ENCODE measurements around the gene HPSE2. TPM values are rescaled to one million over a fixed set of nuclear protein-coding genes. Genes with fewer than 3 reads are reported as not detected.

Gene HPSE2
- total RNA-seq, 2 experiments from 2014 or later, result not detected

- Mint-ChIP-seq H3K27ac (no peak overlapping the region), H3K4me3 (no peak overlapping the region), H3K4me1 (ENCODE audit: low read depth) (no peaks in the 10 kb centered on the region), H3K9me3 (ENCODE audit: insufficient read depth) (no peaks in the 10 kb centered on the region), H3K27me3 (ENCODE audit: low read depth) (no peaks in the 10 kb centered on the region), H3K36me3 (ENCODE audit: low read depth) (no peaks in the 10 kb centered on the region)
- ChIA-PET CTCF (no interaction called here), POLR2A (no interaction called here)
- ATAC-seq (no peak), DNase-seq (no peak)
These were observed 427.3 kb downstream of the HPSE2 start for GRCh38 chr10:98808282-98808892.

- Mint-ChIP-seq H3K4me1 (ENCODE audit: low read depth) (no peaks in the 10 kb centered on the region), H3K9me3 (ENCODE audit: insufficient read depth) (no peaks in the 10 kb centered on the region), H3K36me3 (ENCODE audit: low read depth) (no peaks in the 10 kb centered on the region), H3K27me3 (ENCODE audit: low read depth) (no peaks in the 10 kb centered on the region), H3K4me3 (no peak overlapping the region), H3K27ac (no peak overlapping the region)
- no peak for ATAC-seq
- no peak for DNase-seq
- ChIA-PET POLR2A (no interaction called here), CTCF (no interaction called here)
These were observed 435.4 kb downstream of the HPSE2 start for GRCh38 chr10:98800263-98800662.

- no peaks in the 10 kb centered on the region for H3K27me3 Mint-ChIP-seq (ENCODE audit: low read depth)
- H3K4me3 Mint-ChIP-seq, result no peak overlapping the region
These were observed 440.2 kb downstream of the HPSE2 start for GRCh38 chr10:98795467-98795866.

GRCh38 chr10:98790817-98791216 lies 444.8 kb downstream of the HPSE2 start:
- H3K27ac Mint-ChIP-seq, result no peak overlapping the region
- no peaks in the 10 kb centered on the region for H3K9me3 Mint-ChIP-seq (ENCODE audit: insufficient read depth)
- DNase-seq (no peak), ATAC-seq (no peak)
- no peaks in the 10 kb centered on the region for H3K36me3 Mint-ChIP-seq (ENCODE audit: low read depth)
- no peak overlapping the region for H3K4me3 Mint-ChIP-seq
- ChIA-PET CTCF (no interaction called here), POLR2A (no interaction called here)
- no peaks in the 10 kb centered on the region for H3K27me3 Mint-ChIP-seq (ENCODE audit: low read depth)
- H3K4me1 Mint-ChIP-seq (ENCODE audit: low read depth), result no peaks in the 10 kb centered on the region

More at GRCh38 chr10:98795467-98795866, 440.2 kb downstream of the HPSE2 start:
- ChIA-PET POLR2A (no interaction called here), CTCF (no interaction called here)
- no peaks in the 10 kb centered on the region for H3K36me3 Mint-ChIP-seq (ENCODE audit: low read depth)
- no peaks in the 10 kb centered on the region for H3K4me1 Mint-ChIP-seq (ENCODE audit: low read depth)
- H3K9me3 Mint-ChIP-seq (ENCODE audit: insufficient read depth), result no peaks in the 10 kb centered on the region
- DNase-seq (no peak), ATAC-seq (no peak)
- H3K27ac Mint-ChIP-seq, result no peak overlapping the region

GRCh38 chr10:98778277-98778759 lies 457.3 kb downstream of the HPSE2 start:
- ATAC-seq (no peak), DNase-seq (no peak)
- Mint-ChIP-seq H3K9me3 (ENCODE audit: insufficient read depth) (no peaks in the 10 kb centered on the region), H3K27me3 (ENCODE audit: low read depth) (no peaks in the 10 kb centered on the region), H3K36me3 (ENCODE audit: low read depth) (no peaks in the 10 kb centered on the region), H3K4me3 (no peak overlapping the region), H3K27ac (no peak overlapping the region), H3K4me1 (ENCODE audit: low read depth) (no peaks in the 10 kb centered on the region)
- CTCF ChIA-PET, result no interaction called here
- POLR2A ChIA-PET, result no interaction called here

GRCh38 chr10:98758463-98758862 lies 477.2 kb downstream of the HPSE2 start:
- ChIA-PET CTCF (no interaction called here), POLR2A (no interaction called here)
- no peak overlapping the region for H3K4me3 Mint-ChIP-seq
- no peak overlapping the region for H3K27ac Mint-ChIP-seq
- H3K27me3 Mint-ChIP-seq (ENCODE audit: low read depth), result no peaks in the 10 kb centered on the region
- no peaks in the 10 kb centered on the region for H3K36me3 Mint-ChIP-seq (ENCODE audit: low read depth)
- no peak for ATAC-seq
- no peaks in the 10 kb centered on the region for H3K4me1 Mint-ChIP-seq (ENCODE audit: low read depth)
- no peaks in the 10 kb centered on the region for H3K9me3 Mint-ChIP-seq (ENCODE audit: insufficient read depth)
- DNase-seq, result no peak

GRCh38 chr10:98748298-98748697 lies 487.4 kb downstream of the HPSE2 start:
- no peak overlapping the region for H3K27ac Mint-ChIP-seq
- POLR2A ChIA-PET, result no interaction called here
- DNase-seq (peak; percentile 21), ATAC-seq (no peak)
- no peaks in the 10 kb centered on the region for H3K4me1 Mint-ChIP-seq (ENCODE audit: low read depth)
- no peak overlapping the region for H3K4me3 Mint-ChIP-seq
- CTCF ChIA-PET, result no interaction called here
- H3K27me3 Mint-ChIP-seq (ENCODE audit: low read depth), result no peaks in the 10 kb centered on the region
- H3K9me3 Mint-ChIP-seq (ENCODE audit: insufficient read depth), result no peaks in the 10 kb centered on the region
- H3K36me3 Mint-ChIP-seq (ENCODE audit: low read depth), result no peaks in the 10 kb centered on the region

DNA sequence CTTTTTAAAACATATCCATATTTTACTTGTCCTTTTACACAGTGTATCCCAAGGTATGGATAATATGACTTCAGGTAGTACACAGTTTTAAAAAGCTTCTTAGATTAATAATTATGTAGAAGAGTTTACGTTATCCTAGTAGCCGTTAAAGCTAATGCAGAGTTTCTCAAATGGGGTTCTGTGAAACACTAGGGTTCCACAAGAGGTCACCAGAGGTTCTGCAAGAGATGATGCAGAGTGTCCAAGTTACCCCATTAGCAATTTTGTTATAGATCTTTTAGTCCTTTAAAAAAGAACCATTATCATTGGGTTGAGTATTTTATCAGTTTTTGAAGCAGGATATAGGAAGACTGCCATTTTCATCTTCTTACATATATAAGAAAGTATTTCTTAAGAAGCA lies 490.0 kb downstream of the HPSE2 start:
- Mint-ChIP-seq H3K36me3 (ENCODE audit: low read depth) (no peaks in the 10 kb centered on the region), H3K27ac (no peak overlapping the region), H3K4me1 (ENCODE audit: low read depth) (no peaks in the 10 kb centered on the region), H3K9me3 (ENCODE audit: insufficient read depth) (no peaks in the 10 kb centered on the region), H3K27me3 (ENCODE audit: low read depth) (no peaks in the 10 kb centered on the region), H3K4me3 (no peak overlapping the region)
- POLR2A ChIA-PET, result no interaction called here
- ATAC-seq (no peak), DNase-seq (no peak)
- CTCF ChIA-PET, result no interaction called here

GRCh38 chr10:98720551-98720950 lies 515.1 kb downstream of the HPSE2 start:
- CTCF ChIA-PET, result no interaction called here
- Mint-ChIP-seq H3K36me3 (ENCODE audit: low read depth) (no peaks in the 10 kb centered on the region), H3K4me1 (ENCODE audit: low read depth) (no peaks in the 10 kb centered on the region), H3K27ac (no peak overlapping the region), H3K9me3 (ENCODE audit: insufficient read depth) (no peaks in the 10 kb centered on the region), H3K4me3 (no peak overlapping the region), H3K27me3 (ENCODE audit: low read depth) (peaks cover 2% of the 10 kb centered on the region)
- DNase-seq (no peak), ATAC-seq (no peak)
- POLR2A ChIA-PET, result no interaction called here

- H3K36me3 Mint-ChIP-seq (ENCODE audit: low read depth), result no peaks in the 10 kb centered on the region
- no peaks in the 10 kb centered on the region for H3K4me1 Mint-ChIP-seq (ENCODE audit: low read depth)
- ATAC-seq (no peak), DNase-seq (no peak)
- ChIA-PET CTCF (no interaction called here), POLR2A (no interaction called here)
- no peak overlapping the region for H3K27ac Mint-ChIP-seq
- no peaks in the 10 kb centered on the region for H3K27me3 Mint-ChIP-seq (ENCODE audit: low read depth)
- no peaks in the 10 kb centered on the region for H3K9me3 Mint-ChIP-seq (ENCODE audit: insufficient read depth)
- H3K4me3 Mint-ChIP-seq, result no peak overlapping the region
These were observed 522.1 kb downstream of the HPSE2 start for GRCh38 chr10:98713586-98713985.

GRCh38 chr10:98696516-98696915 lies 539.1 kb downstream of the HPSE2 start:
- ChIA-PET CTCF (no interaction called here), POLR2A (no interaction called here)
- H3K27me3 Mint-ChIP-seq (ENCODE audit: low read depth), result no peaks in the 10 kb centered on the region

GRCh38 chr10:98694883-98695282 lies 540.8 kb downstream of the HPSE2 start:
- ATAC-seq, result no peak
- H3K9me3 Mint-ChIP-seq (ENCODE audit: insufficient read depth), result no peaks in the 10 kb centered on the region
- H3K27me3 Mint-ChIP-seq (ENCODE audit: low read depth), result no peaks in the 10 kb centered on the region
- no peaks in the 10 kb centered on the region for H3K4me1 Mint-ChIP-seq (ENCODE audit: low read depth)
- CTCF ChIA-PET, result no interaction called here
- H3K36me3 Mint-ChIP-seq (ENCODE audit: low read depth), result no peaks in the 10 kb centered on the region
- H3K27ac Mint-ChIP-seq, result no peak overlapping the region
- no peak overlapping the region for H3K4me3 Mint-ChIP-seq
- POLR2A ChIA-PET, result no interaction called here
- DNase-seq, result no peak

More at GRCh38 chr10:98696516-98696915, 539.1 kb downstream of the HPSE2 start:
- no peak overlapping the region for H3K4me3 Mint-ChIP-seq
- no peaks in the 10 kb centered on the region for H3K36me3 Mint-ChIP-seq (ENCODE audit: low read depth)
- ATAC-seq (no peak), DNase-seq (no peak)
- H3K9me3 Mint-ChIP-seq (ENCODE audit: insufficient read depth), result no peaks in the 10 kb centered on the region
- no peak overlapping the region for H3K27ac Mint-ChIP-seq
- no peaks in the 10 kb centered on the region for H3K4me1 Mint-ChIP-seq (ENCODE audit: low read depth)

DNA sequence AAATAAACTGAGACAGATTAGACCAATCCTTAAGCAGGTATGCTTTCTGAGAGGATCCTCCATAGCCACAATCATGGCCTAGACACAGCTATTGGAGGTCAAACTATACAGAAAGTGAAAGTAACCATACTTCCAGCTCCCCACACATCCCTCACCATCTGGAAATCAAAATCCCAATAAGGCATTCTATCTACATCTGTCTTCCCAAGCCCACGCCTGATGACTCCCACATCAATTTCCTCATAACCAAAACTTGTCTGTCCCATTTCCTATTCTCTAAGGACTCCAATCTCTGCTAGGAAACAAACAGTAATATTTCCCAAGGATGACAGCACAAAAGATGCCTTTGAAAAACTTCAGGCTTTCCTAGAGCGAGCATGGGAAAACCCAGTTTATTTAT lies 541.6 kb downstream of the HPSE2 start:
- POLR2A ChIA-PET, result no interaction called here
- Mint-ChIP-seq H3K4me3 (no peak overlapping the region), H3K27ac (no peak overlapping the region), H3K4me1 (ENCODE audit: low read depth) (no peaks in the 10 kb centered on the region), H3K27me3 (ENCODE audit: low read depth) (no peaks in the 10 kb centered on the region), H3K36me3 (ENCODE audit: low read depth) (no peaks in the 10 kb centered on the region), H3K9me3 (ENCODE audit: insufficient read depth) (peaks cover 5% of the 10 kb centered on the region)
- CTCF ChIA-PET, result no interaction called here
- DNase-seq, result no peak
- no peak for ATAC-seq

All from activated CD8-positive, alpha-beta T cell treated with anti-CD3 and anti-CD28 coated beads, Interleukin-2, amount 10 ng/mL, durations not matched to agents 7 days and 5 days (primary cell).